CD14-positive monocyte (primary cell): ENCODE measurements around the gene UBE2D3. TPM values are rescaled to one million over a fixed set of nuclear protein-coding genes. Genes with fewer than 3 reads are reported as not detected.
A peak's percentile ranks its signal among the peaks of the same experiment; 100 is the strongest.

ENCODE experiments used
- DNase-seq, 3 donors: peaks; one replicate each; pipeline ENCODE4 v3.0.0-alpha.2; 2011 to 2022
- H2AFZ ChIP-seq: 2 replicates; pipeline ENCODE4 v1.6.0; 2012; ENCODE audit warnings: mild to moderate bottlenecking, low read depth, low read length, inconsistent platforms; ENCODE audit not compliant: insufficient read depth, poor library complexity, severe bottlenecking
- H3K27ac ChIP-seq, 2 donors: 1 replicate in 1 of 2; 2 replicates in 1 of 2; pipeline ENCODE4 v1.5.1; 2012 to 2013; ENCODE audit warnings: low read length in 2 of 2, control low read depth in 1 of 2, inconsistent platforms in 1 of 2, low read depth in 1 of 2, mild to moderate bottlenecking in 1 of 2
- H3K27me3 ChIP-seq, 2 donors: one replicate each; pipeline versions ENCODE4 v1.6.0 to v1.6.1; 2011 to 2013; ENCODE audit warnings: low read length in 2 of 2; ENCODE audit not compliant: control insufficient read depth in 2 of 2, insufficient read depth in 2 of 2
- H3K36me3 ChIP-seq, 2 donors: replicated peaks in 1 of 2; 1 replicate in 1 of 2; 2 replicates in 1 of 2; pipeline versions ENCODE4 v1.5.1 to v1.6.1; 2012 to 2013; ENCODE audit warnings: low read length in 2 of 2, control low read depth in 1 of 2, inconsistent platforms in 1 of 2, mild to moderate bottlenecking in 1 of 2; ENCODE audit not compliant: insufficient read depth in 2 of 2, control insufficient read depth in 1 of 2
- H3K4me1 ChIP-seq, 2 donors: 1 replicate in 1 of 2; 2 replicates in 1 of 2; pipeline versions ENCODE4 v1.5.1 to v1.6.1; 2012 to 2013; ENCODE audit warnings: low read length in 2 of 2, control low read depth in 1 of 2, inconsistent platforms in 1 of 2, mild to moderate bottlenecking in 1 of 2, moderate library complexity in 1 of 2; ENCODE audit not compliant: insufficient read depth in 2 of 2, control insufficient read depth in 1 of 2
- H3K4me2 ChIP-seq: replicated peaks from 2 replicates; pipeline ENCODE3; 2012; ENCODE audit warnings: low read length, moderate library complexity, mild to moderate bottlenecking; ENCODE audit not compliant: poor library complexity, severe bottlenecking; ENCODE audit errors: extremely low read depth
- H3K4me3 ChIP-seq, 3 experiments: fragments of 200-600 bp in 1 of 3; sonication (generic) in 1 of 3; replicated peaks in 1 of 3; 1 replicate in 2 of 3; 2 replicates in 1 of 3; pipeline ENCODE4 v1.5.1; 2011 to 2013; ENCODE audit warnings: low read length in 3 of 3, mild to moderate bottlenecking in 3 of 3, control low read depth in 2 of 3, low read depth in 2 of 3, inconsistent platforms in 1 of 3, moderate library complexity in 1 of 3
- H3K79me2 ChIP-seq: 2 replicates; pipeline ENCODE4 v1.6.0; 2012; ENCODE audit warnings: mild to moderate bottlenecking, control low read depth, inconsistent platforms, low read length, moderate library complexity; ENCODE audit not compliant: insufficient read depth
- H3K9ac ChIP-seq: 2 replicates; pipeline ENCODE4 v1.6.0; 2017; ENCODE audit warnings: low read length, mild to moderate bottlenecking; ENCODE audit not compliant: insufficient read depth, poor library complexity, severe bottlenecking
- H3K9me3 ChIP-seq, 2 donors: replicated peaks in 1 of 2; 1 replicate in 1 of 2; 2 replicates in 1 of 2; pipeline versions ENCODE4 v1.5.1 to v1.6.1; 2012 to 2013; ENCODE audit warnings: low read length in 2 of 2, control low read depth in 1 of 2; ENCODE audit not compliant: control insufficient read depth in 1 of 2, insufficient read depth in 1 of 2
- H4K20me1 ChIP-seq: 2 replicates; pipeline ENCODE4 v1.6.0; 2012; ENCODE audit warnings: mild to moderate bottlenecking, low read length, control low read depth, moderate library complexity; ENCODE audit not compliant: insufficient read depth
- H3K27ac Mint-ChIP-seq, 7 donors: one replicate each; pipeline ENCODE4 v1.8.0; 2020; ENCODE audit warnings: mild to moderate bottlenecking in 7 of 7, mixed read lengths in 7 of 7, moderate library complexity in 6 of 7, inconsistent platforms in 2 of 7
- H3K27me3 Mint-ChIP-seq, 3 donors: one replicate each; pipeline ENCODE4 v1.8.0; 2021 to 2022; ENCODE audit warnings: low read depth in 3 of 3, mild to moderate bottlenecking in 3 of 3, mixed read lengths in 3 of 3, moderate library complexity in 3 of 3, inconsistent platforms in 1 of 3
- H3K36me3 Mint-ChIP-seq, 2 donors: one replicate each; pipeline ENCODE4 v1.8.0; 2020; ENCODE audit warnings: mixed read lengths in 2 of 2, inconsistent platforms in 1 of 2, mild to moderate bottlenecking in 1 of 2
- H3K4me1 Mint-ChIP-seq: one replicate; pipeline ENCODE4 v1.8.0; 2020; ENCODE audit warnings: mild to moderate bottlenecking, mixed read lengths
- H3K4me3 Mint-ChIP-seq, 2 donors: one replicate each; pipeline ENCODE4 v1.8.0; 2020; ENCODE audit warnings: mild to moderate bottlenecking in 2 of 2, mixed read lengths in 2 of 2, moderate library complexity in 1 of 2
- H3K9me3 Mint-ChIP-seq, 7 donors: one replicate each; pipeline ENCODE4 v1.8.0; 2020 to 2022; ENCODE audit warnings: mixed read lengths in 7 of 7, mild to moderate bottlenecking in 6 of 7, moderate library complexity in 6 of 7, inconsistent platforms in 2 of 7
- WGBS: methylation state at CpG from one replicate; pipeline ENCODE4 v1.1.5; 2013; ENCODE audit warnings: missing lambda C conversion rate; ENCODE audit not compliant: insufficient coverage; 5-methylcytosine and 5-hydroxymethylcytosine counted together
- intact Hi-C, 2 donors: fragments of 100-400 bp; cut with micrococcal nuclease; formaldehyde crosslinking; loops; one replicate each; pipeline versions ENCODE4 v1.15.0 to v1.15.1; 2023
- polyA minus RNA-seq: library from RNA; depleted of rRNA, polyadenylated mRNA; stranded (reverse); fragments of >200 nt; gene quantifications from 2 replicates; pipeline ENCODE4 v1.2.3, GENCODE V29; 2012
- polyA plus RNA-seq, 3 donors: library from polyadenylated mRNA; depleted of rRNA in 1 of 3; unstranded in 2 of 3; stranded (reverse) in 1 of 3; fragments of 300-500 nt in 2 of 3; fragments of >200 nt in 1 of 3; fragmentation: Illumina TruSeq in 2 of 3; gene quantifications; 1 replicate in 2 of 3; 2 replicates in 1 of 3; pipeline ENCODE4 v1.2.3, GENCODE V29; 2012 to 2021
- total RNA-seq, 12 experiments: library from RNA in 1 of 12; stranded (reverse) in 1 of 12; fragments of 120-200 nt in 1 of 12; gene quantifications; one replicate each; pipeline ENCODE4 v1.2.4 and lab custom pipeline; 2013 to 2026; ENCODE audit warnings: mixed read lengths in 6 of 12, inconsistent platforms in 1 of 12
- TF ChIP-seq, protein P1 (sequence below): fragments of 200-600 bp; IDR thresholded peaks from one replicate; pipeline ENCODE4 v1.8.0; 2022; ENCODE audit warnings: antibody characterized with exemption, mild to moderate bottlenecking

UBE2D3 gene
- total RNA-seq (2013), result 540 TPM
- polyA plus RNA-seq, result 100 to 1,000 TPM; 340 to 499 (median 457) TPM
- 393 and 493 TPM in 2 replicates for polyA minus RNA-seq
- total RNA-seq (lab: John Stamatoyannopoulos, UW), result 407 to 711 (median 584) reads per million in 11 experiments

DNA sequence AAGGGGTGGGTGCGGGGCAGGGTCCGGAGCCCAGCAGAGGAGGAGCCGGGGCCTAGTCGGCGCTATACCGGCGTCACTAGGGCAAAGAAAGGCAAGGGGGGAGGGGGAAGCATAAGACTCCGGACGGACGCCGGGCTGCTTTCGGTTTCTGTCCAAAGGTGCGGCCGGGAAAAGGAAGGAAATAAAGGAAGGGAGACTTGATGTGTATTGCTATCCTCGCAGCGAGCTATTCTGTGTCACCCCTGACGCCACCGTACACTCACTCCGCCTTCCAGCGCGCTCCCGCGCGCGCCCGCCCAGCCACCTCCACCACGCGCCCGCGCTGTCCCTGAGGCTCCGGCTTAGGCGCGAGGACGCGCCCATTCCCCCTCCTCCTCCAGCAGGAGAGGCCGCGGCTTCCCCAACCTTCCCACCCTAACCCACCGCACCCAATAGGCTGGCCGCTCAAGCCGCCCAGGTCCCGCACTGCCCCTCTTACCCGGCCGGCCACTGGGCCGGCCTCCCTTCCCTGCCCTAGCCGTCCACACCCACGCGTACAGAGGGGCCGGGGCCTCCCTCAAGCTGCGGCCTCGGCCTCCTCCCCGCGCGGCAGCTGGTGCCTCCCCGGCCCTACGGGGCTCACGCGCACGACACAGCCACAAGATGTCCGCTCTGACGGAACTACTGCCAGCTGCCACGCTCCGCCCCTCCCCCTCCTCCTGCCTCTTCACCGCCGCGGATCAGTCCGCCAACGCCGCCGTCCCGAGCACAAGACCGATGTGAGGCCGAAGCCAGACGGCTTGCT, at the start of gene UBE2D3:
UBE2D3 (minus strand) TSS at position 662 of the 784 bp plus-strand sequence. CDS start 1,043 bp downstream, outside the sequence.
- no peaks in the 10 kb centered on the region for H3K27me3 ChIP-seq
- whole genome bisulfite sequencing, result 0% methylated on average over 65 of the region's 73 CpGs
- H3K9ac ChIP-seq, result peak within 1 kb of the TSS; percentile 100
- peaks cover 36 to 41% of the 10 kb centered on the region in 2 donors for H3K4me1 ChIP-seq
- H3K9me3 ChIP-seq, result no peaks in the 10 kb centered on the region
- peak within 1 kb of the TSS; percentile 94 for H3K4me2 ChIP-seq
- peak within 1 kb of the TSS; percentile 99 to 100 for H3K27ac ChIP-seq
- H3K79me2 ChIP-seq, result peaks cover 70% of the 10 kb centered on the region
- H2AFZ ChIP-seq, result peak within 1 kb of the TSS; percentile 76
- no peaks in the 10 kb centered on the region for H3K27me3 Mint-ChIP-seq
- peak within 1 kb of the TSS; percentile 98 to 100 (median 99) for H3K4me3 ChIP-seq
- DNase-seq, result peak; percentile 89 to 96 (median 96)
- TF ChIP-seq, protein P1, sequence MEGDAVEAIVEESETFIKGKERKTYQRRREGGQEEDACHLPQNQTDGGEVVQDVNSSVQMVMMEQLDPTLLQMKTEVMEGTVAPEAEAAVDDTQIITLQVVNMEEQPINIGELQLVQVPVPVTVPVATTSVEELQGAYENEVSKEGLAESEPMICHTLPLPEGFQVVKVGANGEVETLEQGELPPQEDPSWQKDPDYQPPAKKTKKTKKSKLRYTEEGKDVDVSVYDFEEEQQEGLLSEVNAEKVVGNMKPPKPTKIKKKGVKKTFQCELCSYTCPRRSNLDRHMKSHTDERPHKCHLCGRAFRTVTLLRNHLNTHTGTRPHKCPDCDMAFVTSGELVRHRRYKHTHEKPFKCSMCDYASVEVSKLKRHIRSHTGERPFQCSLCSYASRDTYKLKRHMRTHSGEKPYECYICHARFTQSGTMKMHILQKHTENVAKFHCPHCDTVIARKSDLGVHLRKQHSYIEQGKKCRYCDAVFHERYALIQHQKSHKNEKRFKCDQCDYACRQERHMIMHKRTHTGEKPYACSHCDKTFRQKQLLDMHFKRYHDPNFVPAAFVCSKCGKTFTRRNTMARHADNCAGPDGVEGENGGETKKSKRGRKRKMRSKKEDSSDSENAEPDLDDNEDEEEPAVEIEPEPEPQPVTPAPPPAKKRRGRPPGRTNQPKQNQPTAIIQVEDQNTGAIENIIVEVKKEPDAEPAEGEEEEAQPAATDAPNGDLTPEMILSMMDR, result no peak
- H3K4me1 Mint-ChIP-seq, result peaks cover 34% of the 10 kb centered on the region
- peaks cover 0 to 3% (median 0%) of the 10 kb centered on the region in 7 donors for H3K9me3 Mint-ChIP-seq
- H3K36me3 ChIP-seq, result peaks cover 0 to 13% of the 10 kb centered on the region in 2 donors
- intact Hi-C loops, result loop anchor here (2.0 to 10.0 kb wide), 5 partner anchors 40 to 324 kb away; partner anchors contain the start of genes CISD2 (in 1 of the 2) and MANBA (in 1 of the 2)
- H3K36me3 Mint-ChIP-seq, result peaks cover 3 to 6% of the 10 kb centered on the region in 2 donors
- peak within 1 kb of the TSS in 1 of 2 donors; percentile 97 for H3K4me3 Mint-ChIP-seq
- H3K27ac Mint-ChIP-seq, result no peak within 1 kb of the TSS
- H4K20me1 ChIP-seq, result peaks cover 46% of the 10 kb centered on the region

DNA sequence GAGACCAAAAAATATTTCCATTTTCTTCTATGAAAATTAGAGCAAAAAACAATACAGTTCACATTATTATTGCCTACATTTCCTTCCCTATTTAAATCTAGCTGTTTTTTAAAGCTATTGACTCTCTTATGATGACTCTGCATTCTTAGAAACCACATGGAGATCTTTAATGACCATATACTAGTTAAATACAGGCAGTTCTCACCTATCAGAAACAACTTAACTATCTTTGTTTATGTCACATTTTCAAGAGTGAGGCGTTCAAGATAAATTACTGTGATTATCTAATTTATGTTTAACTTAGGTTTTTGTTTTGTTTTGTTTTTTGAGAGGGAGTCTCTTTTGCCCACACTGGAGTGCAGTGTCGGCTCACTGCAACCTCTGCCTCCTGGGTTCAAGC, 44.4 kb upstream of the UBE2D3 start:
- Histone ChIP-seq H3K27me3 (no peaks in the 10 kb centered on the region), H2AFZ (no peak overlapping the region), H4K20me1 (no peaks in the 10 kb centered on the region), H3K4me2 (peak overlapping the region; percentile 53), H3K79me2 (peaks cover 84% of the 10 kb centered on the region), H3K4me3 (peak overlapping the region in 1 of 3 experiments; percentile 34), H3K27ac (peak overlapping the region; percentile 15 to 66), H3K4me1 (peaks cover 25 to 41% of the 10 kb centered on the region in 2 donors), H3K9me3 (peaks cover 2 to 4% of the 10 kb centered on the region in 2 donors), H3K36me3 (peaks cover 0 to 27% of the 10 kb centered on the region in 2 donors), H3K9ac (no peak overlapping the region)
- TF ChIP-seq, protein P1, result no peak
- peak in 2 of 3 donors; percentile 12 to 41 for DNase-seq
- WGBS, result 100% methylated on average over 1 of the region's 2 CpGs
- H3K36me3 Mint-ChIP-seq, result peaks cover 23 to 31% of the 10 kb centered on the region in 2 donors
- H3K4me1 Mint-ChIP-seq, result peaks cover 43% of the 10 kb centered on the region
- peaks cover 2 to 7% (median 5%) of the 10 kb centered on the region in 7 donors for H3K9me3 Mint-ChIP-seq
- H3K27me3 Mint-ChIP-seq, result no peaks in the 10 kb centered on the region
- peak overlapping the region in 1 of 2 donors; percentile 34 for H3K4me3 Mint-ChIP-seq
- intact Hi-C loops, result no loop called here
- peak overlapping the region; percentile 45 to 81 (median 60) for H3K27ac Mint-ChIP-seq
